Mesodermal cell (in vitro differentiated cells): ENCODE measurements around the gene NR6A1.

Experiments
- H3K27ac ChIP-seq: 2 replicates; pipeline ENCODE4 v1.7.0; 2013; ENCODE audit warnings: mild to moderate bottlenecking, low read depth, low read length, moderate library complexity; ENCODE audit not compliant: severe bottlenecking
- H3K36me3 ChIP-seq: 2 replicates; pipeline ENCODE4 v1.7.1; 2013; ENCODE audit warnings: mild to moderate bottlenecking, low read length, moderate library complexity; ENCODE audit not compliant: control insufficient read depth, insufficient read depth
- H3K4me1 ChIP-seq: one replicate; pipeline ENCODE4 v1.7.1; 2013; ENCODE audit warnings: mild to moderate bottlenecking, low read length; ENCODE audit not compliant: insufficient read depth, control insufficient read depth, poor library complexity, severe bottlenecking
- H3K4me3 ChIP-seq: 2 replicates; pipeline ENCODE4 v1.7.0; 2013; ENCODE audit warnings: low read length, control low read depth, mild to moderate bottlenecking; ENCODE audit not compliant: insufficient read depth, poor library complexity, severe bottlenecking; ENCODE audit errors: extremely low read depth
- H3K9me3 ChIP-seq: 2 replicates; pipeline ENCODE4 v1.7.1; 2013; ENCODE audit warnings: mild to moderate bottlenecking, low read length, moderate library complexity; ENCODE audit not compliant: control insufficient read depth
- WGBS, 2 experiments: methylation state at CpG; one replicate each; pipeline ENCODE4 v1.1.5; 2013; ENCODE audit warnings: missing lambda C conversion rate in 2 of 2; ENCODE audit not compliant: insufficient coverage in 2 of 2; 5-methylcytosine and 5-hydroxymethylcytosine counted together

The NR6A1 gene

GRCh38 chr9:124495126-124496074, 275.7 kb downstream of the NR6A1 start:
- H3K27ac ChIP-seq: no peak overlapping the region
- H3K4me3 ChIP-seq: no peak overlapping the region
- no peaks in the 10 kb centered on the region for H3K36me3 ChIP-seq
- no peaks in the 10 kb centered on the region for H3K4me1 ChIP-seq
- H3K9me3 ChIP-seq: no peaks in the 10 kb centered on the region
- 94% methylated on average over 18 to 28 of the region's 31 CpGs for WGBS, 2 experiments

DNA sequence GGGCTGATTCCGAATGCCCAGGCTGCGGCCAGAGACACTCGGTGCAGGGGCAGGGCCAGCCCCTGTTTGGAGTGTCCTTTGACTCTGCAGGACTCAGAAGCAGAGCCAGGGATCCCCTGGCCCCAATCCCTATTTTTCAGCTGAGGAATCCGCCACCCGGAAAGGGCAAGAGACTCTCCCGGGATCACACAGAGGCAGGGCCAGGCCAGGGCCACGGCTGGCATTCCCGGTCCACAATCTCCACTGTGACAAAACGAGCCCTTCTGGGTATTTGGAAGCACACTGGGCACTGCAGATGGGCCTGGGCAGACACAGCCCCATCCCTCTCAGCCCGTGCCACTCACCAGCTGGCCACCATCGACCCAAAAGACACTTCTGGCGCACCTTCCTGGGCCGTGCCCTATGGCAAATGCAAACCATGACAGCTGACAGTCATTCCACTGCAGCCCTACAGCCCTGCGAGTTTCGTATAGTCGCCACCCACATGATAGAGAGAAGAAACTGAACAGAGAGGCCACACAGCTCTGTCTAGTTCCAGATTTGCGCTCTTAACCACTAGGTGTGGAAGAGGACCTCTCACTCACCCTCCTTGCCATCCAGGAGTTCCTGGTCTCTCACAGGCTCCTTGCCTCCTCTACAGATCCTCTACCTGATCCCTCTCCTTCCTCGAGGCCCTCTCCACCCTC, 277.2 kb downstream of the NR6A1 start:
- no peak overlapping the region for H3K4me3 ChIP-seq
- H3K27ac ChIP-seq: no peak overlapping the region
- no peaks in the 10 kb centered on the region for H3K4me1 ChIP-seq
- no peaks in the 10 kb centered on the region for H3K36me3 ChIP-seq
- WGBS, 2 experiments: 88 to 92% methylated on average over 17 to 18 of the region's 18 CpGs
- no peaks in the 10 kb centered on the region for H3K9me3 ChIP-seq

DNA sequence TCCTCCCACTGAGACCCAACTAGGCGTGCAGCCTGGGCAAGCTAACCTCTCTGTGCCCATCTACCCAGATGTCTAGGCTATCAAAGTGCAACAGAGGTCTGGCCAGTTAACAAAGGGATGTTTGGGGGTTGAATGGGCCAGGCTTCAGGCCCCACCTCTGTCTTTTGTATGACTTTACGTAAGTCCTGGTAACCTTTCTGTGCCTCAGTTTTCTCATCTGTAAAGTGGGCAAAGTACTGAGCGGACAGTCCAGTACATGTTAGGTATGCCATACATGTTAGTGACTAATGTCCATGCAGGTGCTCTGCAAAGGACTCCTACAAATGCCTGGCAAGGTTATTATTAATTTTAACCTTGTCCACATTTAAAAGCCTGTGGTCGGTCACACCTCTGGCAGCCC, 277.9 kb downstream of the NR6A1 start:
- Histone ChIP-seq H3K9me3 (no peaks in the 10 kb centered on the region), H3K4me1 (no peaks in the 10 kb centered on the region), H3K27ac (no peak overlapping the region), H3K4me3 (no peak overlapping the region), H3K36me3 (no peaks in the 10 kb centered on the region)
- 97 to 98% methylated on average over 3 to 4 of the region's 4 CpGs for WGBS, 2 experiments

DNA sequence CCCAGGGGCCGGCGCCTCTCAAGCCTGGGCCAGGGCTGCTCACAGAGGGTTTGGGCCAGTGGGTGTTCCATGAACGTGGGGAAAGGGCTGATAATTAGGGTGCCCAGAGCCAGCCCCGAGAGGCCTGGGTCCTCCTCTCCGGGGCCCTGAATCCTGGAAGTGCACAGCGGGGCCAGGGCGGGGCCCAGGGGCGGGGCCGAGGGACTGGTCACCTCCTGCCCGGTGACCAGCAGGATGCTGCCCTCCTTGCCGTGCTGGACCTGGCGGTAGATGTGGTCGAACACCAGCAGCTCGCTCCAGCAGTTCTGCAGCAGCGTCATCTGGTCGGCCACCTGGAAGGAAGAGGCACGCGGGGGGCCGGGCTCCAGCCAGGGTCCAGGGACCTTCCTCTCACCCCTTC, 278.3 kb downstream of the NR6A1 start:
- Histone ChIP-seq H3K9me3 (no peaks in the 10 kb centered on the region), H3K4me1 (no peaks in the 10 kb centered on the region), H3K27ac (no peak overlapping the region), H3K4me3 (no peak overlapping the region), H3K36me3 (no peaks in the 10 kb centered on the region)
- WGBS, 2 experiments: 83 to 84% methylated on average over 16 to 17 of the region's 19 CpGs

- Histone ChIP-seq H3K4me1 (no peaks in the 10 kb centered on the region), H3K27ac (no peak overlapping the region), H3K9me3 (no peaks in the 10 kb centered on the region), H3K36me3 (no peaks in the 10 kb centered on the region), H3K4me3 (no peak overlapping the region)
- WGBS, 2 experiments: 92 to 93% methylated on average over 18 to 23 of the region's 32 CpGs
Measured at GRCh38 chr9:124491049-124491975, 279.8 kb downstream of the NR6A1 start.

DNA sequence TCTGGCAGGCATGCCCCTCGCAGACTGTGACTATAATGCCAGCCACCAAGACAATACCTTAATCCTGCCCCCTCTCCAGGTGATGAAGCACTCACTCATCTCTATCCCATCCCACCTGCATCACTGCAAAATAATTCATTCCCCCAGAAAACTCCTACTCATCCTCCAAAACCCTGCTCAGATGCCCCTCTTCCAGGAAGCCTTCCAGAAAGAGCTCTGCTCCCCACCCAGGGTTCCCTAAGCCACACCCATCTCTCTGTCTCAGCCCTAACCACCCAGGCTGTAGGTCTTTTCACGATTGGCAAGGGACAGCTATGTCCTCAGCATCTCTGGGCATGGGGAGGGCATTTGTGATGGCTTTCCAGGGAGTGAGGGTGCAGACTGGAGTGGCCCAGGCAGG, 281.1 kb downstream of the NR6A1 start:
- H3K4me3 ChIP-seq: no peak overlapping the region
- no peaks in the 10 kb centered on the region for H3K4me1 ChIP-seq
- H3K36me3 ChIP-seq: no peaks in the 10 kb centered on the region
- no peaks in the 10 kb centered on the region for H3K9me3 ChIP-seq
- H3K27ac ChIP-seq: no peak overlapping the region
- 86 to 100% methylated on average over 1 of the region's 2 CpGs for WGBS, 2 experiments

DNA sequence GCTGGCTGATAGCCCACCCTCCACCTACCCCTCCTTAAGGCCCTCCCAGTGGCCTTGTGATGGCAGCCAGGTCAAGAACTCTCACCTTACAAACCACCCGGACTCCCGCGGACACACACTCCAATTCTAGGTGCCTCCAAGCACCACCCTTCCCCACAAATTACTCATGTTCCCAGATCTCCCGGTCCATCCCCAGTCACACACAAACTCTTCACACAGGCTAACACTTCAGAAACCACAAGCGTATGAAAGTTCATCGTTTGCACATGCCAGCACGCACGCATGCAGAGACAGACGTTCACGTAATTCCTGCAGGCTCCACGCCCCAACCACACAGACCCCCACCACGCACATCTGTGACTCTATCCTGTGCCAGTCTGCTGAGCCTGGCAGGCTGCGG, 281.9 kb downstream of the NR6A1 start:
- Histone ChIP-seq H3K4me1 (no peaks in the 10 kb centered on the region), H3K4me3 (no peak overlapping the region), H3K36me3 (no peaks in the 10 kb centered on the region), H3K27ac (no peak overlapping the region), H3K9me3 (no peaks in the 10 kb centered on the region)
- 93 to 95% methylated on average over 11 to 13 of the region's 13 CpGs for WGBS, 2 experiments

- H3K4me3 ChIP-seq: no peak overlapping the region
- WGBS, 2 experiments: 93 to 96% methylated on average over 6 to 7 of the region's 8 CpGs
- H3K4me1 ChIP-seq: no peaks in the 10 kb centered on the region
Measured at GRCh38 chr9:124488641-124489210, 282.4 kb downstream of the NR6A1 start.

DNA sequence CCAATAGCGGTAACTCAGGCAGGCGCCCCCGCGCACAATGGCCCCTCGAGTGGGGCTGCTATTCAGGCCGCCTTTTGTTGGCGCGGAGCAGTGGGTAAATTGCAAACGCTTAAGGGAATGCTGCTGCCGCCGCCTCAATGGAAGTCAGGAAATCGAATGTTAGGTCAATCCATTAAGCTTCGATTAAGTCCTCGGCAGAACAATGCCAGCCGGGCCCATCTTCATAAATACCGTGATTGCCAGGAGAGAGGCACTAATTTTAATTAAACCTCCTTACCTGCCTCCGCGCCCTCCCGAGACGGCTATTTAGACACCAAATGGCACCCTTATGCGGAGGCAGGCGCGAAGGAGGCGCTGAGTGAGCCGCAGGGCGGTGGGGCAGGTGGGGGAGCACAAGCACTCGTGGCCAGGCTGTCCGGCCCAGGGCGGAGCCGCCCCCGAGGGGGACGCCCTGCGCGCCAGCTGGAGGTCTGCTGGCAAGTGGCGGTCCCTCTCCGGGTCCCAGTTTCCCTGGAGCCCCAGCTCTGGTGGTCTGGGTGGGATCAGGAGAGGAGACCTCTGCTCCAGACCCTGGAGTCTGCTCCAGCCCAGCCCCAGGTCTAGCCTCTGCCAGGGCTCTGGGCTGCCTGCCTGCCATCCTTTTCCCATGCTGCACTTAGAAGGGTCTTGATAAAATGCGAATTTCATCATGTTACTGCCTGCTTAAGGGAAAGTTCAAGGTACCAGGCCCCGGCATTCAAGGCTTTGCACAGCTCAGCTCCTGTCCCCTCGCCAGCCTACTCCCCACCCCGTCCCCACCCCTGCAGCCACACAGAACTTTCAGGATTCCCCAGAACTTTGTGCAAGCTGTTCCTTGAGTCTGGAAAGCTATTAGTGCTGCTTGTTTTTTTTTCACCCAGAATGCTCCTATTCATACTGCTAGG, 283.6 kb downstream of the NR6A1 start:
- Histone ChIP-seq H3K27ac (no peak overlapping the region), H3K4me1 (no peaks in the 10 kb centered on the region)
- WGBS, 2 experiments: 85% methylated on average over 31 to 37 of the region's 40 CpGs

More at GRCh38 chr9:124488641-124489210, 282.4 kb downstream of the NR6A1 start:
- H3K27ac ChIP-seq: no peak overlapping the region
- H3K36me3 ChIP-seq: no peaks in the 10 kb centered on the region
- H3K9me3 ChIP-seq: no peaks in the 10 kb centered on the region

More for the DNA sequence above, 283.6 kb downstream of the NR6A1 start:
- H3K4me3 ChIP-seq: no peak overlapping the region
- no peaks in the 10 kb centered on the region for H3K9me3 ChIP-seq
- no peaks in the 10 kb centered on the region for H3K36me3 ChIP-seq
